Ammon's horn (tissue), 1 donor: Measurements from ENCODE around the gene USP46.

ENCODE experiments used
- DNase-seq: peaks from one replicate; pipeline ENCODE4 v3.0.0-alpha.2; 2016; ENCODE audit warnings: low spot score

Gene USP46

GRCh38 chr4:52573551-52573950 lies 85.5 kb downstream of the USP46 start:
- no peak for DNase-seq

GRCh38 chr4:52572936-52573485 lies 86.1 kb downstream of the USP46 start:
- no peak for DNase-seq

GRCh38 chr4:52568351-52568750 lies 90.8 kb downstream of the USP46 start:
- DNase-seq, result no peak

GRCh38 chr4:52566136-52567031 lies 92.7 kb downstream of the USP46 start:
- no peak for DNase-seq

- DNase-seq, result no peak
Measured at GRCh38 chr4:52560844-52561280, 98.2 kb downstream of the USP46 start.

- no peak for DNase-seq
Measured at GRCh38 chr4:52555356-52555716, 103.8 kb downstream of the USP46 start.

GRCh38 chr4:52554612-52555355 lies 104.3 kb downstream of the USP46 start:
- no peak for DNase-seq

GRCh38 chr4:52552778-52553177 lies 106.3 kb downstream of the USP46 start:
- no peak for DNase-seq

GRCh38 chr4:52551487-52551886 lies 107.6 kb downstream of the USP46 start:
- DNase-seq, result no peak

GRCh38 chr4:52550186-52550585 lies 108.9 kb downstream of the USP46 start:
- DNase-seq, result no peak

GRCh38 chr4:52548818-52549570 lies 110.1 kb downstream of the USP46 start:
- no peak for DNase-seq

GRCh38 chr4:52546449-52546848 lies 112.7 kb downstream of the USP46 start:
- no peak for DNase-seq

- DNase-seq, result peak; percentile 75
Measured at GRCh38 chr4:52545099-52546069, 113.7 kb downstream of the USP46 start.
